Natural killer cell (primary cell): Measurements from ENCODE around the gene DNAH6. TPM values are rescaled to one million over a fixed set of nuclear protein-coding genes. Genes with fewer than 3 reads are reported as not detected.

ENCODE experiments used
- ATAC-seq, 3 donors: fragments of 150-1000 bp in 2 of 3; fragments of 200-7000 bp in 1 of 3; cut with Tn5 transposase; 1 replicate in 1 of 3; 2 replicates in 2 of 3; pipeline ENCODE4 v1.10.0; 2021; ENCODE audit warnings: mild to moderate bottlenecking in 2 of 3, moderate library complexity in 2 of 3
- DNase-seq, 2 donors: peaks; one replicate each; pipeline versions ENCODE4 v3.0.0 to v3.0.0-alpha.2; 2013 to 2021; ENCODE audit warnings: mixed read lengths in 1 of 2
- H3K27ac ChIP-seq: one replicate; pipeline ENCODE4 v1.5.1; 2013; ENCODE audit warnings: mild to moderate bottlenecking, low read length
- H3K27me3 ChIP-seq: one replicate; pipeline ENCODE4 v1.6.1; 2013; ENCODE audit warnings: low read length; ENCODE audit not compliant: control insufficient read depth, insufficient read depth
- H3K36me3 ChIP-seq: one replicate; pipeline ENCODE4 v1.6.1; 2013; ENCODE audit warnings: low read length; ENCODE audit not compliant: control insufficient read depth, insufficient read depth
- H3K4me1 ChIP-seq: one replicate; pipeline ENCODE4 v1.6.1; 2013; ENCODE audit warnings: low read length; ENCODE audit not compliant: control insufficient read depth, insufficient read depth
- H3K4me3 ChIP-seq: one replicate; pipeline ENCODE4 v1.5.1; 2013; ENCODE audit warnings: low read length
- H3K9me3 ChIP-seq: one replicate; pipeline ENCODE4 v1.6.1; 2013; ENCODE audit warnings: low read length; ENCODE audit not compliant: control insufficient read depth, insufficient read depth
- H3K27ac Mint-ChIP-seq, 2 donors: one replicate each; pipeline ENCODE4 v1.8.0; 2022; ENCODE audit warnings: mild to moderate bottlenecking in 2 of 2, mixed read lengths in 2 of 2, moderate library complexity in 1 of 2
- H3K27me3 Mint-ChIP-seq, 2 donors: one replicate each; pipeline ENCODE4 v1.8.0; 2022; ENCODE audit warnings: low read depth in 2 of 2, mixed read lengths in 2 of 2
- H3K36me3 Mint-ChIP-seq: one replicate; pipeline ENCODE4 v1.8.0; 2022; ENCODE audit warnings: mixed read lengths
- H3K4me1 Mint-ChIP-seq, 2 donors: one replicate each; pipeline ENCODE4 v1.8.0; 2022; ENCODE audit warnings: mixed read lengths in 2 of 2
- H3K4me3 Mint-ChIP-seq: one replicate; pipeline ENCODE4 v1.8.0; 2022; ENCODE audit warnings: mild to moderate bottlenecking, moderate library complexity, mixed read lengths
- H3K9me3 Mint-ChIP-seq, 2 donors: one replicate each; pipeline ENCODE4 v1.8.0; 2022; ENCODE audit warnings: mixed read lengths in 2 of 2
- CTCF ChIP-seq: fragments of 200-600 bp; IDR thresholded peaks from one replicate; pipeline ENCODE4 v1.8.0; 2022; ENCODE audit warnings: antibody characterized with exemption
- WGBS: methylation state at CpG from one replicate; pipeline ENCODE4 v1.1.7; 2013; ENCODE audit warnings: missing lambda C conversion rate; ENCODE audit not compliant: insufficient coverage; 5-methylcytosine and 5-hydroxymethylcytosine counted together
- intact Hi-C: fragments of 100-400 bp; cut with micrococcal nuclease; formaldehyde crosslinking; loops from one replicate; pipeline ENCODE4 v1.14.2; 2022
- total RNA-seq, 4 donors: library from RNA; stranded (reverse); fragments of 120-200 nt in 1 of 4; gene quantifications; one replicate each; pipeline versions ENCODE4 v1.2.3 to v1.2.4, GENCODE V29; 2013 to 2022

The DNAH6 gene
- total RNA-seq, 3 donors from 2014 or later (not counting 1 experiment from before 2014, with no cell fraction given) = 0.05 to 0.60 (median 0.32) TPM

- Mint-ChIP-seq H3K36me3 (peaks cover 10% of the 10 kb centered on the region), H3K27me3 (no peaks in the 10 kb centered on the region), H3K4me1 (peaks cover 6 to 15% of the 10 kb centered on the region in 2 donors), H3K27ac (no peak overlapping the region), H3K9me3 (peaks cover 2 to 3% of the 10 kb centered on the region in 2 donors), H3K4me3 (no peak overlapping the region)
- H3K9me3 ChIP-seq = peaks cover 7% of the 10 kb centered on the region
- intact Hi-C loops = no loop called here
- peaks cover 30% of the 10 kb centered on the region for H3K4me1 ChIP-seq
- no peaks in the 10 kb centered on the region for H3K36me3 ChIP-seq
- H3K27ac ChIP-seq = no peak overlapping the region
- no peak overlapping the region for H3K4me3 ChIP-seq
- WGBS = 98% methylated on average over 2 of the region's 2 CpGs
- no peak for DNase-seq
- no peaks in the 10 kb centered on the region for H3K27me3 ChIP-seq
- no peak for ATAC-seq
- no peak for TF ChIP-seq CTCF
Observed at GRCh38 chr2:84838434-84839145, 322.3 kb downstream of the DNAH6 start.

GRCh38 chr2:84839851-84840250, 323.6 kb downstream of the DNAH6 start:
- Histone ChIP-seq H3K36me3 (no peaks in the 10 kb centered on the region), H3K4me3 (no peak overlapping the region), H3K9me3 (peaks cover 7% of the 10 kb centered on the region), H3K27me3 (no peaks in the 10 kb centered on the region), H3K4me1 (peaks cover 38% of the 10 kb centered on the region), H3K27ac (no peak overlapping the region)
- peaks cover 10% of the 10 kb centered on the region for H3K36me3 Mint-ChIP-seq
- no peak for ATAC-seq
- DNase-seq = peak in 1 of 2 donors; percentile 37
- no peak overlapping the region for H3K27ac Mint-ChIP-seq
- H3K4me1 Mint-ChIP-seq = peaks cover 18 to 24% of the 10 kb centered on the region in 2 donors
- 86% methylated on average over 4 of the region's 4 CpGs for WGBS
- intact Hi-C loops = no loop called here
- H3K9me3 Mint-ChIP-seq = peaks cover 2 to 3% of the 10 kb centered on the region in 2 donors
- no peak for TF ChIP-seq CTCF
- no peak overlapping the region for H3K4me3 Mint-ChIP-seq
- H3K27me3 Mint-ChIP-seq = no peaks in the 10 kb centered on the region

- Mint-ChIP-seq H3K36me3 (peaks cover 10% of the 10 kb centered on the region), H3K4me3 (no peak overlapping the region), H3K9me3 (peaks cover 2 to 3% of the 10 kb centered on the region in 2 donors), H3K4me1 (peaks cover 20 to 26% of the 10 kb centered on the region in 2 donors), H3K27me3 (no peaks in the 10 kb centered on the region), H3K27ac (no peak overlapping the region)
- H3K27me3 ChIP-seq = no peaks in the 10 kb centered on the region
- DNase-seq = peak in 1 of 2 donors; percentile 34
- no peak for ATAC-seq
- no peak for TF ChIP-seq CTCF
- H3K36me3 ChIP-seq = no peaks in the 10 kb centered on the region
- H3K27ac ChIP-seq = no peak overlapping the region
- intact Hi-C loops = no loop called here
- peaks cover 42% of the 10 kb centered on the region for H3K4me1 ChIP-seq
- peaks cover 5% of the 10 kb centered on the region for H3K9me3 ChIP-seq
- 77% methylated on average over 3 of the region's 3 CpGs for WGBS
- no peak overlapping the region for H3K4me3 ChIP-seq
Observed at GRCh38 chr2:84840306-84840705, 324.0 kb downstream of the DNAH6 start.

- Mint-ChIP-seq H3K27ac (no peak overlapping the region), H3K36me3 (peaks cover 3% of the 10 kb centered on the region), H3K4me1 (peaks cover 32 to 39% of the 10 kb centered on the region in 2 donors), H3K9me3 (peaks cover 2% of the 10 kb centered on the region in 2 donors), H3K27me3 (no peaks in the 10 kb centered on the region), H3K4me3 (no peak overlapping the region)
- Histone ChIP-seq H3K4me1 (peaks cover 54% of the 10 kb centered on the region), H3K27me3 (no peaks in the 10 kb centered on the region), H3K36me3 (no peaks in the 10 kb centered on the region), H3K27ac (peak overlapping the region; percentile 7), H3K9me3 (no peaks in the 10 kb centered on the region), H3K4me3 (no peak overlapping the region)
- peak in 1 of 2 donors; percentile 60 for DNase-seq
- ATAC-seq = no peak
- no peak for TF ChIP-seq CTCF
- WGBS = 91% methylated on average over 6 of the region's 6 CpGs
- intact Hi-C loops = no loop called here
Observed at GRCh38 chr2:84841577-84841976, 325.3 kb downstream of the DNAH6 start.
